ENCODE measurements around the gene ABCA13. TPM values are rescaled to one million over a fixed set of nuclear protein-coding genes. Genes with fewer than 3 reads are reported as not detected.

ABCA13 gene
- total and polyA plus RNA-seq, 2 donors (not counting 3 experiments of a cell fraction or from before 2014, with no cell fraction given) = 0.01 to 0.11 TPM

GRCh38 chr7:48261696-48262095, 90.4 kb downstream of the ABCA13 start:
- H3K9me3 ChIP-seq (replicated peaks; ENCODE audit: control insufficient read depth, insufficient read depth, low read length) = no peaks in the 10 kb centered on the region
- H3K9ac ChIP-seq (replicated peaks; ENCODE audit: extremely low read depth, insufficient read depth, low read length) = no peak overlapping the region
- H4K20me1 ChIP-seq (replicated peaks; ENCODE audit: control insufficient read depth, extremely low read depth, insufficient read depth, low read length) = no peaks in the 10 kb centered on the region
- TF ChIP-seq POLR2AphosphoS5 (IDR thresholded peaks at IDR 0.05; ENCODE audit: insufficient read depth, low read depth, low read length) (no peak), CTCF (IDR thresholded peaks at IDR 0.05; ENCODE audit: extremely low read depth in 1 of 2, insufficient read depth in 1 of 2, low read depth in 1 of 2, low read length in 2 of 2) (no peak), FOS (IDR thresholded peaks at IDR 0.05; ENCODE audit: borderline replicate concordance, insufficient read depth, low read length) (no peak), POLR2A (IDR thresholded peaks at IDR 0.05; ENCODE audit: low read depth, low read length) (no peak), EZH2 (IDR thresholded peaks at IDR 0.05; ENCODE audit: borderline replicate concordance, low read depth, low read length, severe bottlenecking) (no peak)
- FAIRE-seq = no peak
- no TSS peak for BruUV-seq (replicated peaks)
- H3K4me3 ChIP-seq (replicated peaks in 1 of 3; ENCODE audit: insufficient read depth in 1 of 3, low read depth in 1 of 3, low read length in 3 of 3) = no peak overlapping the region
- H3K9me1 ChIP-seq (replicated peaks; ENCODE audit: control insufficient read depth, extremely low read depth, insufficient read depth, low read length) = no peaks in the 10 kb centered on the region
- CTCF ChIA-PET = interaction anchor here (1.3 kb wide), 1 partner anchor 9 kb away, joined by 3 read pairs; no protein-coding TSS in a partner anchor
- no peaks in the 10 kb centered on the region for H3K79me2 ChIP-seq (ENCODE audit: control insufficient read depth, insufficient read depth, low read length)
- no peaks in the 10 kb centered on the region for H3K4me1 ChIP-seq (ENCODE audit: control insufficient read depth, extremely low read depth, insufficient read depth, low read length)
- no peaks in the 10 kb centered on the region for H3K27me3 ChIP-seq (ENCODE audit: control insufficient read depth in 2 of 2, insufficient read depth in 2 of 2, low read length in 2 of 2)
- no peak overlapping the region for H2AFZ ChIP-seq (ENCODE audit: low read depth, low read length)
- POLR2A ChIA-PET = no interaction called here
- intact Hi-C loops (cut with micrococcal nuclease) = no loop called here
- dilution Hi-C loops (cut with MboI; ENCODE audit: extremely low pct_ligation_motif_present, low sequenced_read_pairs) = no loop called here
- H3K36me3 ChIP-seq (ENCODE audit: control insufficient read depth in 2 of 2, extremely low read depth in 1 of 2, insufficient read depth in 2 of 2, low read length in 2 of 2) = no peaks in the 10 kb centered on the region
- no peak overlapping the region for H3K4me2 ChIP-seq (ENCODE audit: insufficient read depth, low read length)
- no peak for DNase-seq (ENCODE audit: low read depth, low spot score)
- H3K27ac ChIP-seq (ENCODE audit: insufficient read depth, low read depth, low read length) = no peak overlapping the region
